AG20443 (cell line): Measurements from ENCODE around the gene SLC47A2.

Experiments used
- DNase-seq: peaks from one replicate; pipeline ENCODE4 v3.0.0; 2012; ENCODE audit warnings: low spot score, mixed read lengths

Gene SLC47A2

GRCh38 chr17:19664136-19664820 lies 52.1 kb downstream of the SLC47A2 start:
- DNase-seq, result no peak

- DNase-seq, result no peak
Observed at GRCh38 chr17:19663097-19663496, 53.3 kb downstream of the SLC47A2 start.

- DNase-seq, result no peak
Observed at GRCh38 chr17:19661121-19661520, 55.3 kb downstream of the SLC47A2 start.

GRCh38 chr17:19660219-19660870 lies 56.0 kb downstream of the SLC47A2 start:
- DNase-seq, result no peak

- DNase-seq, result no peak
Observed at GRCh38 chr17:19659366-19660177, 56.8 kb downstream of the SLC47A2 start.

- no peak for DNase-seq
Observed at GRCh38 chr17:19656851-19657581, 59.4 kb downstream of the SLC47A2 start.

- no peak for DNase-seq
Observed at GRCh38 chr17:19656336-19656735, 60.0 kb downstream of the SLC47A2 start.

- no peak for DNase-seq
Observed at GRCh38 chr17:19654896-19655295, 61.5 kb downstream of the SLC47A2 start.

GRCh38 chr17:19654342-19654886 lies 62.0 kb downstream of the SLC47A2 start:
- DNase-seq, result no peak

GRCh38 chr17:19652595-19652994 lies 63.8 kb downstream of the SLC47A2 start:
- no peak for DNase-seq

GRCh38 chr17:19651451-19652238 lies 64.7 kb downstream of the SLC47A2 start:
- DNase-seq, result no peak

GRCh38 chr17:19650826-19651225 lies 65.6 kb downstream of the SLC47A2 start:
- no peak for DNase-seq

GRCh38 chr17:19649274-19649541 lies 67.2 kb downstream of the SLC47A2 start:
- DNase-seq, result no peak

- DNase-seq, result peak; percentile 99
Observed at GRCh38 chr17:19648475-19649273, 67.7 kb downstream of the SLC47A2 start, which contains the start of gene ALDH3A2. ALDH3A2 (plus strand) TSS chr17:19648751; CDS start chr17:19648972, 221 bp downstream.

- peak; percentile 76 for DNase-seq
Observed at GRCh38 chr17:19647697-19648474, 68.5 kb downstream of the SLC47A2 start.

- no peak for DNase-seq
Observed at GRCh38 chr17:19646788-19647696, 69.3 kb downstream of the SLC47A2 start.

GRCh38 chr17:19645734-19646201 lies 70.6 kb downstream of the SLC47A2 start:
- DNase-seq, result no peak

GRCh38 chr17:19644493-19645210 lies 71.7 kb downstream of the SLC47A2 start:
- DNase-seq, result no peak
